Measurements from ENCODE around the gene OSGIN1. TPM values are rescaled to one million over a fixed set of nuclear protein-coding genes. Genes with fewer than 3 reads are reported as not detected.

Gene OSGIN1
- total RNA-seq, 1 experiment from 2014 or later, result 69.7 TPM

DNA sequence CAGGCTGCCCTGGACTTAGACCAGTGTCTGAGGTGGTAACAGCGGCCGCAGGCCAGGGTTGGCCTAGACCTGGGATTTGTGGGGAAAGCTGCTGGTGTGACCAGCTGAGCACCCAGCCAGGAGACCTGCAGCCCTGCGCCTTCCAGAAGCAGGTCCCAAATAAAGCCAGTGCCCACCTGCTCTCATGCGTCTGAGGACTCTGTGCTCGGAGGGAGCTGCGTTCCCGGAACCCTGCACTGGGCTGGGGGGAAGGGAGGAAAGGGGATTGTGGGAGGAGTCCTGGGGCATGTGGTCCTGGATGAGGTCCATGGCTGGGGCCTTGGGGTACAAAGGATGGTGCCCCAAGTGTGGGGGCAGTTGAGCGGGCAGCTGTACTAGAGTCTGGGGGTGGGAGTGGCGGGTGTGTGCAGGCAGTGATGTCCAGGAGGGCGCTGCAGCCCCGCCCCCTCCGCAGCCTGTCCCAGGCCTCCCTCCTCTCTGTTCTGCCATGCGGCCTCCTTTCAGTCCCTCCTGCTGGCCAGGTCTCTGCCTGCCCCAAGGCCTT, 13.2 kb downstream of the OSGIN1 start:
- in situ Hi-C loops (cut with HindIII; ENCODE audit: low pct_unique_long_range_greater_than_20kb, low sequenced_read_pairs), result no loop called here

DNA sequence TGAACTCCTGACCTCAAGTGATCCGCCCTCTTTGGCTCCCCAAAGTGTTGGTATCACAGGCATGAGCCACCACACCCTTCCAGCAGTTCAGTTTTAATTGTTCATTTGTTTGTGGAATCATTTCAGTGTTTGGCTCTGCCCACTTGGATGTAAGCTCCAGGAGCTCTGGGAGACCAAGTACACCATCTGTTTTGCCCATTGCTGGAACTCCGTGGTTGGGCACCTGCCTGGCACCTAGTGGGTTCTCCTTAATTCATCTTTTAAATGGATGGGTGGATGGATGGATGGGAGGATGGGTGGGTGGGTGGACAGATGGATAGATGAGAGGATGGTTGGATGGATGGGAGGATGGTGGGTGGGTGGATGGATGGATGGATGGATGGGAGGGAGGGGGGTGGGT, 14.1 kb downstream of the OSGIN1 start:
- in situ Hi-C loops (cut with HindIII; ENCODE audit: low pct_unique_long_range_greater_than_20kb, low sequenced_read_pairs), result no loop called here

More for the DNA sequence above, 13.2 kb downstream of the OSGIN1 start:
- no peak for DNase-seq (ENCODE audit: low read depth)

GRCh38 chr16:83967838-83968305, 14.8 kb downstream of the OSGIN1 start, which contains the start of gene NECAB2:
TSS of gene NECAB2 (plus strand) at chr16:83968244. CDS start at chr16:83968649, 405 bp downstream.
- in situ Hi-C loops (cut with HindIII; ENCODE audit: low pct_unique_long_range_greater_than_20kb, low sequenced_read_pairs), result no loop called here
- DNase-seq (ENCODE audit: low read depth), result no peak

More for the DNA sequence above, 14.1 kb downstream of the OSGIN1 start:
- no peak for DNase-seq (ENCODE audit: low read depth)

GRCh38 chr16:83968306-83968851, 15.3 kb downstream of the OSGIN1 start:
- DNase-seq (ENCODE audit: low read depth), result no peak
- in situ Hi-C loops (cut with HindIII; ENCODE audit: low pct_unique_long_range_greater_than_20kb, low sequenced_read_pairs), result no loop called here

- in situ Hi-C loops (cut with HindIII; ENCODE audit: low pct_unique_long_range_greater_than_20kb, low sequenced_read_pairs), result no loop called here
- DNase-seq (ENCODE audit: low read depth), result no peak
Observed at GRCh38 chr16:83968891-83969649, 16.0 kb downstream of the OSGIN1 start.

DNA sequence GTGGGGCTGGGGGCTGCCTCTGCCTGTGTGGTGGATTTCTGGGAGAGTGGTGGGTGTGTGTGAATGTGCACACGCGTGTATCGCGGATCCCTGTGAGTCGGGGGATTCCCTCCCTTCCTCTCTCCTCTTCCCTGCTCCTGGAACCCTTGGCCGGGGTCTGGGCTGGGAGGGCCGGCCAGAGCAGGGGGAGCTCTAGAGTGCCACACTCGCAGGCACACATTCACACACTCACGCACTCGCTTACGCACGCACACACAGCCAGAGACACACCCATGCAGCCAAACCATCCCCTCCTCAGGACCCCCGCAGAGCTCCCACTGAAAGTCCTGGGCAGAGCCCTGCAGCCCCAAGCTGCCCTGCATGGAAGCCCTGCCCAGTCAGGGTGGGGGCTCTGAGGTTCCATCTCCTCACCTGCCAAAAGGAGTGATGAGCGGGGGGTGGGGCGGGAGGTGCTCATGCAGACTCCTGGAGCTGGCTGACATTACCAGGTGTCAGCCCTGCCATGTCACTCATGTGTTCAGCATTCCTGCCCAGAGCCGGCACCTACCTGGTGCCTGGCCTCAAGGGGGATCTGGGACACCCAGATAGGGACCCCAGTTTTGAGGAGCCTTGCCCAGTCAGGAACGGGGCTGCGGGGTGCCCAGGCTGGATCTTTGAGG, 16.9 kb downstream of the OSGIN1 start:
- in situ Hi-C loops (cut with HindIII; ENCODE audit: low pct_unique_long_range_greater_than_20kb, low sequenced_read_pairs), result no loop called here
- DNase-seq (ENCODE audit: low read depth), result no peak

GRCh38 chr16:83970430-83970815, 17.4 kb downstream of the OSGIN1 start:
- in situ Hi-C loops (cut with HindIII; ENCODE audit: low pct_unique_long_range_greater_than_20kb, low sequenced_read_pairs), result no loop called here
- DNase-seq (ENCODE audit: low read depth), result no peak

DNA sequence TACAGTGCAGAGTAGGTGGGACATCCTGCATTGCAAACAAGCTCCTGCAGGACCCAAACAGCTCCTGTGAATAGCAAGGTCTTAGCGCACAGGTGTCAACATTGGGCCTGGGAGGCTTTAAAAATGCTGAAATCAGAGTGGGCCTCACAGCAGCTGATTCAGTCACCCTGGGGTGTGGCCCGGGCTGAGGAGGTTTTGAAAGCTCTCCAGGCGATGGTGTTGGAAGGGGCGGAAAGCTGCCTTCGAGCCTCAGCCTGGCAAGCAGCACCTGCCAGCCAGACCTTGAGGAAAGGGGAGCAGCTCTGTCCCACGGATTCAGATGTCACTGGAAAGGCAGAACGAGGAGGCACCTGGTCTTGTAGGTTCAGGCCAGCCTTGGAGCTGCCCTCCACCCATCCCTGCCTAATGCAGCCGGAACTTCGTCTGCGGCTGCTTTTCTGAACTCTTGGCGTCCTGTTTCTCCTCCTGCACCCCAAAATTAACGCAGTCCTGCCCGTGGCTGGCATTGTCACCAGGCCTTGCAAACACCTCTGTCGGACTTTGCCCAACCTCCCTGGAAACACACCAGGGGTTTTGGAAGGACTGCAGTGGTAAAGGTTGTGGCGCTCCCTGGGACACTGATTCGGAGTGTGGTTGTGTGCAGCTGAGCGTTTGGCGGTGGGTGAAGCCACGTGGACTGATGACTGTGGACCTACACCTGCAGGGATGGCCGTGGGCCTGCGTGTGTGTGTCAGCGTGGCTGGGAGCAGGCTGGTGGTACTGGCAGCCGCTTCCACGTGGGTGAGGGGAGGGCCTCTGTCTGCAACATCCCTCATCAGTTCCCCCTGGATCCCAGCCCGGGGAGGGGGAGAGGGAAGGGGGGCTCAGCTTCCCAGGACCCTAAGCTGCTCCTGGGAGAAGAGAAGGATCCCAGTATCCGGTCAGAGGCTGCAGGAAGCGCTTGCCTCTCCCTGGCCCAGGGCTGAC, 18.4 kb downstream of the OSGIN1 start:
- no peak for DNase-seq (ENCODE audit: low read depth)
- in situ Hi-C loops (cut with HindIII; ENCODE audit: low pct_unique_long_range_greater_than_20kb, low sequenced_read_pairs), result no loop called here

DNA sequence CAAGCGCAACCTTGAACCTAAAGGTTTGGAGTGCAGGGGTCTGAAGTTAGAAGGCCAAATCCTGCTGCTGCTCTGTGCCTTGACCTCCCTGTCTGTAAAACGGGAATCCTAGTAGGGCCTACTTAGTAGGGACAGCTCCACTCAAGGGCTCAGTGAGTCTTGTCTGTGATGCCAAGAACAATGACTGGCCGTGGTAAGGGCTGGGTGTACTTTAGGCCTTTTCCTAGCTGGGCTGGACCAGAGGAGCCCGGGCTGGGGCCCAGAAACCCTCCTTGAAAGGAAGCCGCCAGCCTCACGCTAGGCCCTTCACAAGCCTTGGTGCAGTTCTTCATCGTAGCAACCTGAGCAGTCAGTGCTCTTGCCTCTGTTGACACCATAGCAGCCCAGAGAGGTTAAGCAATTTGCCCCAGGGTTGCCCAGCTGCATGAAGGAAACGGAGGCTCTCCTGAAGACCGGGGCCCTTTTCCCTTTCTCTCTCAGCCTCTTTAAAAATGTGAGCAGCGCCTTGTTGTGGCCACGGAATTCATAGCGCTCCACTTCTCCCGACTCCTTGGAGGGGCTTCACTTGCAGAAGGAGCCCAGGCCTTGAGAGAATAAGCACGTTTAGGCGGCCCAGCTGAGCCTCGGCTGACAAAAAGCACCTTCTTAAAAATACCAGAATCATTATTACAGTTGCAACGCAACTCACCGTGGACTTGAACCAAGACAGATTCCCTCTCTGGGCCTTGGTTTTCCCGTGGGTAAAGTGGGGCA, 19.4 kb downstream of the OSGIN1 start:
- DNase-seq (ENCODE audit: low read depth), result no peak
- in situ Hi-C loops (cut with HindIII; ENCODE audit: low pct_unique_long_range_greater_than_20kb, low sequenced_read_pairs), result no loop called here

DNA sequence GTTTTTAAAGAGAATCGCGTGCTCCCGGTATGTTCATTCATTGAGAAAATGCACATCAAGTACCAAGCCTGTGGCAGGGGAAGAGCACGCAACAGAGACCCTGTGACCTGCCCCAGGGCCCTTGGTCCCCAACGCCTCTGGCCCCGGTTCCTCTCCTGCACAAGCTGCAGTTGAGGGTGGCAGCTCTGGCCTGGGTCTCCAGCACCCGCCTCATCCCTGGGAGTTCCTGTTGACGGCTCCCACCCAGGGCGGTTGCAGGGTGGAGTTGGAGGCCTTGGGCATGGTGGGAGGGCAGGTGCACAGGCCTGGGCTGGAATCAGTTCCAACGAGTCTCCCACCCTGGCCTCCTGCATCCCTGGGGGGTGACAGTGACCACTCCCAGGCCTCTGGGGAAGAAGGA, 20.0 kb downstream of the OSGIN1 start:
- in situ Hi-C loops (cut with HindIII; ENCODE audit: low pct_unique_long_range_greater_than_20kb, low sequenced_read_pairs), result no loop called here
- DNase-seq (ENCODE audit: low read depth), result no peak

DNA sequence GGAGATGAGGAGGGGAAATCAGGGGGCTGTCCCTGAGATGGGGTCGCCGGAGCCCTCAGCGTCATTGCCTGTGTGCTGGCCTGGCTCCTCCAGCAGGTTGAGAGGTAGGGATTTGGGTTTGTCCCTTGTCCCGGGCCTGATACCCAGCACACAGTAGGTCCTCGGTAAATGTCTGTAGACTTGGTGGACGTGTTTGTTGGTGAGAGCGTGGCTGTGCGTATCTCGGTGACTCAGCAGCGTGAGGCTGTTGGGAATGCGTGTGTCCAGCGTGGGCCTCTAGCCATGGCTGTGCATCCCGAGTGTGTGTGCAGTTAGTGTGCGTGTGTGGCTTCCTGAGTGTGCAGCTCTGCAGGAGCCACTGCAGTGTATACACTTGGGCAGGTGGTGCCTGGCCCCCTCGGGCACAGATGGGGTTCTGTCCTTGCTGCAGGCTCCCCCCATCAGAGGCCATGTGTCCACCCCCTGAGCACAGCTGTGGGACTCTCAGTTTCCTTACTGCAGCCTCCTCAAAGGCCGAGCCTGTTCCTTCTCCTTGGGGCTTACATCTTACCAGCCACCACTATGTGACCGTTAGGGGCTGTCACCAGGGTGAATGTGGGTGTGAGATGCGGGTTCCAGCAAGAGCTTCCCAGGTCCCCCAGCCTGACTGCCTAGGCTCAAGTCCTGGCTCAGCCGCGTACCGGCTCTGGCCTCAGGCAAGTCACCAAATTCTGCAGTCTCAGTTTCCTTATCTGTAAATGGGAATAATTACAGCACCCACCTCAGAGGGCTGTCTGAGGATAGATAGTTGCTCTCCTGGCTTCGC, 20.7 kb downstream of the OSGIN1 start:
- in situ Hi-C loops (cut with HindIII; ENCODE audit: low pct_unique_long_range_greater_than_20kb, low sequenced_read_pairs), result no loop called here
- DNase-seq (ENCODE audit: low read depth), result no peak

DNA sequence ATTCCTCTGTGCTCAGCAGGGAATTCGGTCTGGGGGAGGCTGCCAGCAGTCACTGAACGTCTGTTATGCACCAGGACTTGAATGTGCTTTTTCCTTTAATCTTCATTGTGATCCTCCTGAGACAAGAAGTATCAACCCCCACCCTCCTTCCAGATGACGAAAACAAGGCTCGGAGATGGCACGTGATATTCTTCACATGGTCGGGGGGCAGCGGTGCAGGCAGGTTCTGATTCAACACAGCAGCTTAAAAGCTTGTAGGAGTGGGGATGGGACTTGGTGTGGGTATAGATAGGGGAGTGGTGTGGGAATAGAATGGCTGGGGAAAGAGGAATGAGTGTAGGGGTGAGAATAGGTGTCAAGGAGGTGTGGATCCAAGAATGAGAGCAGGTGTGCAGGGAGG, 21.4 kb downstream of the OSGIN1 start:
- in situ Hi-C loops (cut with HindIII; ENCODE audit: low pct_unique_long_range_greater_than_20kb, low sequenced_read_pairs), result no loop called here
- DNase-seq (ENCODE audit: low read depth), result no peak

- DNase-seq (ENCODE audit: low read depth), result no peak
Observed at GRCh38 chr16:83975590-83976260, 22.7 kb downstream of the OSGIN1 start.

GRCh38 chr16:83977056-83977815, 24.2 kb downstream of the OSGIN1 start:
- no peak for DNase-seq (ENCODE audit: low read depth)
- in situ Hi-C loops (cut with HindIII; ENCODE audit: low pct_unique_long_range_greater_than_20kb, low sequenced_read_pairs), result no loop called here

More at GRCh38 chr16:83975590-83976260, 22.7 kb downstream of the OSGIN1 start:
- in situ Hi-C loops (cut with HindIII; ENCODE audit: low pct_unique_long_range_greater_than_20kb, low sequenced_read_pairs), result no loop called here

- in situ Hi-C loops (cut with HindIII; ENCODE audit: low pct_unique_long_range_greater_than_20kb, low sequenced_read_pairs), result no loop called here
- DNase-seq (ENCODE audit: low read depth), result no peak
Observed at GRCh38 chr16:83978401-83978904, 25.4 kb downstream of the OSGIN1 start.
